NOMO-1 treated with DMSO at 0.1 percent for 48 hours (cell line): ENCODE data around the gene ANKS1B.
"Not testable (repeated sequence)": the region's sequence is repeated elsewhere in the genome, so short reads cannot be mapped to it uniquely, and the experiment has no call there.

ENCODE experiments used
- DNase-seq: peaks from one replicate; lab custom pipeline; 2025; ENCODE audit not compliant: unreplicated experiment; lab: John Stamatoyannopoulos, UW

Gene ANKS1B

DNA sequence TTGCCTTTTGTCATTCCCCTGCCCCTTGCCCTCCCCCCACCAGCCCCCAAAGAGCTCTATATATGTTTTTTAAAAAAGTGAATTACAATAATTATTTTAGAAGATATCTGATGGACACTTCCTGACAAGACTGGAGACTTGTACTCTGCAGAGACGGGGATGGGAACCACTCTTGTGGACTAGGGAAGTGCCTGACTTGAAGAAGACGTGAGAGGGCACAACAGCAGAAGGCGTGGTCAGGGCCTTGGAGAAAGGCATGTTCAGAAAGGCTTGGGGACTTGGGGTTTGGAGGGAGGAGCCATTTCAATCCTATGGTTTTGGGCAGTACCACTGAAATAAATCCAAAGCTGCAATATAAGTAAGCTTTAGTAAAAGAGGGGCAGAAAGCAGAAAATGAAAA is 1184.9 kb downstream of the ANKS1B start:
- peak; percentile 3 for DNase-seq

DNA sequence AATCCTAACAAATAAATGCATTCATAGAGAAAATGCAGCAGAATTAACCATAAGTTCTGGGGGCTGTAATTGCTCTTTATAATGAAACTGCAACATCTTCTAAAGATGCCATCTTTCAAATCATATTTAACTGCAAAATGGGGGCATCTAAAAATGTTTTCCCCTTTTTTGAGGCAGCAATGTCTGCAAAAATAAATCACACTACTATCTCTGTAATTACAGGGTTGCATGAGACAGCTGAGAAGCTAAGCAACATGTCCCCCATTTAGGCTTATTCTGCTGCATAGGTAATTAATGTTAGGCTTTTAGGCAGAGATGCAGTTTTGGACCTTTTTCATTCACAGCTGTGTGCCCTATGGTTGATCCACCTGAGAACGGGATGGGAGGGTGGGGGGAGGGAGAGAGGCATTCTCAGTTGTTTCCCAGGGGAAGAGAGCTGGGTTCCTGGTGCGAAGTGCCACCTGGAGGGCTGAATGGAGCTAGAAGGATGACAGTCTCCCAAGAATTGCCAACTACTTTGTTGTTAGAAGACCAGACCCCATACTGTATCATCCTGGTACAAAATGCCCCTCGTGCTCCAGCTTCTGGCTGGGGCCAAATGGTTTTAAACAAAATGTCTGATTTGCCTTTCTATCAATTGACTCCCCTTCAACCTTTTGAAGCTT is 1185.5 kb downstream of the ANKS1B start:
- DNase-seq, result no peak

GRCh38 chr12:98797200-98797599 is 1187.5 kb downstream of the ANKS1B start:
- DNase-seq, result no peak

GRCh38 chr12:98796745-98797144 is 1188.0 kb downstream of the ANKS1B start:
- no peak for DNase-seq

DNA sequence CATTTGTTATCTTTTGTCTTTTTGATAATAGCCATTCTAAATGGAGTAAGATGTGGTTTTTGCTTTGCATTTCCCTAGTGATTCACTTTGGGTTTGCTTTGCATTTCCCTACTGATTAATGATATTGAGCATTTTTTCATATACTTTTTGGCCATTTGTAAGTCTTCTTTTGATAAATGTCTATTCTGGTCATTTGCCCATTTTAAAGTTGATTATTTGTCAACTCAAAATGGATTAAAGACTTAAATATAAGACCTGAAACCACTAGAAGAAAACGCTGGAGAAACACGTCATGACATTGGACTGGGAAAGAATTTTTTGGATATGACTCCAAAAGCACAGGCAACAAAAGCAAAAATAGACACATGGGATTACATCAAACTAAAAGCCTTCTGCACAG is 1191.6 kb downstream of the ANKS1B start:
- DNase-seq, result no peak

GRCh38 chr12:98791406-98791805 is 1193.3 kb downstream of the ANKS1B start:
- DNase-seq, result no peak

GRCh38 chr12:98788396-98788795 is 1196.3 kb downstream of the ANKS1B start:
- no peak for DNase-seq

GRCh38 chr12:98786653-98787052 is 1198.1 kb downstream of the ANKS1B start:
- no peak for DNase-seq

GRCh38 chr12:98783420-98783819 is 1201.3 kb downstream of the ANKS1B start:
- DNase-seq, result no peak

GRCh38 chr12:98780261-98780660 is 1204.5 kb downstream of the ANKS1B start:
- DNase-seq, result no peak

- no peak for DNase-seq
Observed at GRCh38 chr12:98772818-98773217, 1211.9 kb downstream of the ANKS1B start.

GRCh38 chr12:98771811-98772752 is 1212.7 kb downstream of the ANKS1B start:
- DNase-seq, result no peak

DNA sequence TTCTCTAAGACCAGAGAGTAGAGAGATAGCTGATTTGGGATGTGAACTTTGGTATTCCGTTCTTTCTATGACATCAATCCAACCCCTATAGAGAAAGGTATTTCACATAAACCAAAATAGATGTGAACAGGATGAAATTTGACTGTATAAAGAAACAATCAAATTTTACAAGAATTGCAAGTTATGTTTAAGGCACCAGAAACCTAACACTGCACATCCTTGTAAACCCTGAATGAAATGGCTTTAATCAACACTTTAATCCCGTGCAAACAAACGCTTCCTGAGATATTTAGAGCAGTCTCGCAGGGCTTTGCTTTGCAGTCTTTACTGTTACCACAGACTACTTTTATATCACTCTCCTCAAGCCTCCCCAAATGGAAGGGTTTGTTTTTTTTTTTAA is 1214.5 kb downstream of the ANKS1B start:
- no peak for DNase-seq

DNA sequence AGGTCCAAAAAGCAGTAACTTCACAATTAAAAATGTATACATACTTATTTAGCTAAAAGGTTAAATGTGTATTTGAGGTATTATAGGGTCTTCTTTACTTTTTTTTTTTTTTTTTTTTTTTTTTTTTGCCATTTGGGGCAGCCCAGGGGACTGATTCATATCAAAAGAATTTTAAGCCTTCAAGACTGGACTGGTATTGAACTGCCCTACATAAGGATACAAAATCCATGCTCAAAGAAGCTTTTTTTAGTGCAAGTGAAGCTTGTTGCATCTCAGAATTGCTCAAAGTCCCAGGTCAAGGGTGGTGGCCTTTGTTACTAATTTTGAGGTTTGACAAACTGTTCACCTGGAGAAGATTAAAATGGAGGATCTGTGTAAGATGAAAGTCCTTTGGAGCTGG is 1215.7 kb downstream of the ANKS1B start:
- no peak for DNase-seq

GRCh38 chr12:98767248-98767647 is 1217.5 kb downstream of the ANKS1B start:
- DNase-seq, result no peak

DNA sequence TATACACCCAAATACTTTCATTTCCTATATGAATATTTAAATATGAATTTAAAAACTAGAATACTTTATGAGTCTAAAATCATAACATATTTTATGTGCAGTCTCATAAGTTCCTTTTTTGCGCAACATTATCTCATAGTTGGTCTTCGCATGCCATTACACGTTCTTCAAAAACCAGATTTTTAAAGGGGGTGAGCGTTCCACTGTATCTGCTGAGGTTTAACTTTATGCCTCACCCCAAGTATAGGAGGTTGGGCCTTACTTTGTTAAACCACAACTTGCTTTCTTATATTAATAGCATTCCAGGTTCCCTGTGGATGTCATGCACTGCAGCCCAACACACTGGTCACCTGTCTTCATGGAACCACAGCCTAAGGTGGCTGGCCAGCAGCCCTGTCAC is 1221.1 kb downstream of the ANKS1B start:
- no peak for DNase-seq

- DNase-seq, result no peak
Observed at GRCh38 chr12:98758331-98758730, 1226.4 kb downstream of the ANKS1B start.

DNA sequence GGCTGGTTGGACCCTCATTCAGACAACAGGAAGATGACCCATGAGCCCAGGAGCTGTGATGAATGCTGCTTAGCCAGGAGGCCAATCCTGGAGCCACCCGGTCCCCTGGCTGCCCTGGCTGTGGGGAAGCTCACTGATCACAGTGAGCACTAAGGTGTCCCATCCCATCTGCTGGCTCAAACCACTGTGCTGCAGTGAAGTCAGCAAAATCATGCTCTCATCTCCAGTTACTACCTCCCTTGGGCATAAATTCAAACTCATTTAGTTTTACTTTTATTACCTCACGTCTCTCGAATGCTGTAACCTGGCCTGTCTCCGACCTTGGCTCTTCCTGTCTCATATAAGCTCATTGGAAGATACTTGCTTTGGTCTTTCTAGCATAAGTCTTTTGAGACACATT is 1227.3 kb downstream of the ANKS1B start:
- DNase-seq, result no peak

GRCh38 chr12:98755855-98756254 is 1228.9 kb downstream of the ANKS1B start:
- not testable (repeated sequence) for DNase-seq

DNA sequence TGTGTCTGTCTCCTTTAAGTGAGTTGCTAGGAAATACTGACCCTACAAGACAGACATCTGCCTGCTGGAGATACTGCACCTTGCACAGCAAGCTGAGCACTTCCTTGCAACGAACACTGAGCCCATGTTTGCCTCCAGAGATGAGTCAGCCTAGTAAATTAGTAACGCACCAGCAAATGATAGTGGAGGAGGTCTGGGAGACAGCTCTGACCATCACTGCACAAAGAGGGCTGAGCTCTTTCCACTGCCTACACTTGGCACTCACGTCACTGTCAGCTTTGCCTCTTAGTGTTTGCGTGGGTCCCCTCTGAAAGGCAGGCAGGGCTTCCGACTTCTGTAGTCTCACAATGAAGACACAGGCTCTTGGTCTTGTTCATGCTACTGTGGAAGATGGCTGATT is 1230.6 kb downstream of the ANKS1B start:
- DNase-seq, result no peak

DNA sequence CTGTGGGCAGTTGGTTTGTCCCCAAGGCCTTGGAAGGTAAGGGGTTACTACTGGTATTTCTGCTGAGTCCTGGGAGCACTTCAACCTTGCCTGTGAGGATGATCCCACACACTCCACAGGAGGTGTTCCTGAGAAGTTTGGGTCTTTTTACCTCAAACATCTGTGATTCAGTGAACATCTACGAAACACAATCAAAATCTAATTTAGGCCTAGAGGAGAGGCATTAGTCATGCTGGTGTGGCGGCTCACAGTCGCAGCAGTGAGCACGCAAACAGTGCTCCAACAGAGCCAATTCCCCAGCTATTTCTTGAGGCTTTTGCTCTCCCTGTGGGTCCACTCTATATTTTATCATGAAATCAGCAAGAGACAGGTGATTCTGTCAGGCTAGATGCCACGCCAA is 1232.0 kb downstream of the ANKS1B start:
- no peak for DNase-seq

DNA sequence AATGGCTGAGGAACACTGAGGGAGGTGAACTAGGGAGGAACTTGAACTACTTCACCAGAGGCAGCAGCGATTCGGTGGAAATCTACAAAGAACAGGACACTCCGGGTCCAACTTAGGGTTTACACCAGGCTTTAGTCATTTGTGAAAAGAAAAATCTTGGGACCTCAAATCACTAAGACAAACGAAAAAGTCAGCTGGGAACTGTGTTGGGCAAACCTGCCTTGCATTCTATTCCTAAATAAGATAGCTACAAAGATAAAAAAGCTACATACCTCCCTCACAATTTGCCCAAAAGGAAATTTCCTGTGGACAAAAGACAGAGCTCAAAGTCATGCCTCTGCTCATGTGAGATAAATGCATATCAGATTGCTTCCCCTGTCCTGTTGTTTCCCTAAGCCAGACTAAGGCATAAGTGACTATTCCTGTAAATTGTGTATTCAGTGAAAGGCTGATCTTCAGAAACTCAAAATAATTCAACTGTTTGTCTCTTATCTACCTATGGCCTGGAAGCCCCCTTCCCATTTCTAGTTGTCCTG is 1233.1 kb downstream of the ANKS1B start:
- DNase-seq, result no peak
